ENCODE results near the gene PAX7.

Gene PAX7

GRCh38 chr1:18768086-18768485, 137.4 kb downstream of the PAX7 start:
- DNase-seq = no peak

- DNase-seq = no peak
Measured at GRCh38 chr1:18769140-18769539, 138.5 kb downstream of the PAX7 start.

GRCh38 chr1:18770799-18771198, 140.2 kb downstream of the PAX7 start:
- DNase-seq = no peak

GRCh38 chr1:18773753-18774152, 143.1 kb downstream of the PAX7 start:
- no peak for DNase-seq

- no peak for DNase-seq
Measured at GRCh38 chr1:18775341-18775740, 144.7 kb downstream of the PAX7 start.

GRCh38 chr1:18776777-18777176, 146.1 kb downstream of the PAX7 start:
- DNase-seq = no peak

GRCh38 chr1:18778437-18778836, 147.8 kb downstream of the PAX7 start:
- no peak for DNase-seq

GRCh38 chr1:18781031-18781430, 150.4 kb downstream of the PAX7 start:
- no peak for DNase-seq

GRCh38 chr1:18783705-18784481, 153.2 kb downstream of the PAX7 start:
- DNase-seq = no peak

- no peak for DNase-seq
Measured at GRCh38 chr1:18784482-18784831, 153.8 kb downstream of the PAX7 start.

- DNase-seq = no peak
Measured at GRCh38 chr1:18786149-18786548, 155.5 kb downstream of the PAX7 start.

- DNase-seq = no peak
Measured at GRCh38 chr1:18787825-18788385, 157.3 kb downstream of the PAX7 start.

GRCh38 chr1:18789246-18789645, 158.6 kb downstream of the PAX7 start:
- DNase-seq = no peak

- DNase-seq = no peak
Measured at GRCh38 chr1:18792747-18793146, 162.1 kb downstream of the PAX7 start.

- DNase-seq = no peak
Measured at GRCh38 chr1:18793164-18793563, 162.5 kb downstream of the PAX7 start.

- DNase-seq = no peak
Measured at GRCh38 chr1:18794051-18794450, 163.4 kb downstream of the PAX7 start.

- no peak for DNase-seq
Measured at GRCh38 chr1:18794561-18794960, 163.9 kb downstream of the PAX7 start.

GRCh38 chr1:18795002-18795689, 164.5 kb downstream of the PAX7 start:
- no peak for DNase-seq

GRCh38 chr1:18796950-18797349, 166.3 kb downstream of the PAX7 start:
- no peak for DNase-seq
